ENCODE results near the gene PPAT.

- TF ChIP-seq CTCF (conservative IDR thresholded peaks at IDR 0.05 in 1 of 2, IDR thresholded peaks at IDR 0.05 in 1 of 2; ENCODE audit: extremely low read depth in 1 of 2, insufficient read depth in 1 of 2, low read depth in 1 of 2, low read length in 2 of 2) (no peak), EZH2 (IDR thresholded peaks at IDR 0.05; ENCODE audit: borderline replicate concordance, low read length) (no peak)
These were observed at the start of gene PPAT for GRCh38 chr4:56435140-56435926.

All from mammary epithelial cell (primary cell).